OCI-LY3 (cell line): ENCODE data around the gene RAB11FIP4.

Experiments used
- EZH2phosphoT487 ChIP-seq: fragments of 200-600 bp; shearing (Covaris generic); IDR thresholded peaks from 2 replicates; pipeline ENCODE4 v1.6.1; 2018; ENCODE audit warnings: antibody characterized with exemption, mixed run types, low read depth
- TF ChIP-seq, protein P1 (sequence below): fragments of 200-600, 300-600 bp; sonication (generic); IDR thresholded peaks from 2 replicates; pipeline ENCODE4 v1.5.1; 2014; ENCODE audit warnings: antibody characterized with exemption, low read length, low read depth

GRCh38 chr17:31415004-31415454 is 23.6 kb downstream of the RAB11FIP4 start:
- TF ChIP-seq, protein P1, sequence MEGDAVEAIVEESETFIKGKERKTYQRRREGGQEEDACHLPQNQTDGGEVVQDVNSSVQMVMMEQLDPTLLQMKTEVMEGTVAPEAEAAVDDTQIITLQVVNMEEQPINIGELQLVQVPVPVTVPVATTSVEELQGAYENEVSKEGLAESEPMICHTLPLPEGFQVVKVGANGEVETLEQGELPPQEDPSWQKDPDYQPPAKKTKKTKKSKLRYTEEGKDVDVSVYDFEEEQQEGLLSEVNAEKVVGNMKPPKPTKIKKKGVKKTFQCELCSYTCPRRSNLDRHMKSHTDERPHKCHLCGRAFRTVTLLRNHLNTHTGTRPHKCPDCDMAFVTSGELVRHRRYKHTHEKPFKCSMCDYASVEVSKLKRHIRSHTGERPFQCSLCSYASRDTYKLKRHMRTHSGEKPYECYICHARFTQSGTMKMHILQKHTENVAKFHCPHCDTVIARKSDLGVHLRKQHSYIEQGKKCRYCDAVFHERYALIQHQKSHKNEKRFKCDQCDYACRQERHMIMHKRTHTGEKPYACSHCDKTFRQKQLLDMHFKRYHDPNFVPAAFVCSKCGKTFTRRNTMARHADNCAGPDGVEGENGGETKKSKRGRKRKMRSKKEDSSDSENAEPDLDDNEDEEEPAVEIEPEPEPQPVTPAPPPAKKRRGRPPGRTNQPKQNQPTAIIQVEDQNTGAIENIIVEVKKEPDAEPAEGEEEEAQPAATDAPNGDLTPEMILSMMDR: peak; percentile 27; the same call in 1 of the 2 replicates
- TF ChIP-seq EZH2phosphoT487: no peak
